OCI-LY7 (cell line): Measurements from ENCODE around the gene DMXL2. TPM values are rescaled to one million over a fixed set of nuclear protein-coding genes. Genes with fewer than 3 reads are reported as not detected.

Source experiments
- BruUV-seq: library from RNA; stranded (reverse); fragments of 400-500 nt; replicated peaks from 2 replicates; lab custom pipeline; 2021; lab: Mats Ljungman, UMichigan
- CTCF ChIA-PET: fragments of 300-600 bp; sonication (Branson Sonifier 250); formaldehyde crosslinking; loops from one replicate; lab custom pipeline; 2022; ENCODE audit warnings: antibody characterized with exemption; ENCODE audit not compliant: unreplicated experiment; lab: Charles Lee
- POLR2A ChIA-PET: fragments of 300-600 bp; sonication (Branson Sonifier 250); formaldehyde crosslinking; loops from one replicate; lab custom pipeline; 2022; ENCODE audit warnings: antibody characterized with exemption; lab: Charles Lee
- DNase-seq: peaks from one replicate; pipeline ENCODE4 v3.0.0-alpha.2; 2015; ENCODE audit warnings: low spot score
- H2AFZ ChIP-seq: fragments of 200-600 bp; sonication (generic), shearing (Covaris generic); 2 replicates; pipeline ENCODE4 v1.6.1; 2014; ENCODE audit warnings: mild to moderate bottlenecking, antibody characterized with exemption, low read length, moderate library complexity
- H3K27ac ChIP-seq: fragments of 200-600 bp; sonication (generic); 2 replicates; pipeline ENCODE4 v1.5.1; 2014; ENCODE audit warnings: mixed run types, low read depth, mild to moderate bottlenecking, moderate library complexity, low read length, inconsistent platforms; ENCODE audit not compliant: poor library complexity, severe bottlenecking
- H3K36me3 ChIP-seq: fragments of 200-600 bp; sonication (generic); 2 replicates; pipeline ENCODE4 v1.6.1; 2014; ENCODE audit warnings: mild to moderate bottlenecking, antibody characterized with exemption, low read length, moderate library complexity, mixed read lengths; ENCODE audit not compliant: insufficient read depth
- H3K4me1 ChIP-seq: fragments of 200-600 bp; sonication (generic); 2 replicates; pipeline ENCODE4 v1.5.1; 2014; ENCODE audit warnings: mild to moderate bottlenecking, low read length; ENCODE audit not compliant: insufficient read depth, poor library complexity, severe bottlenecking
- H3K4me2 ChIP-seq: fragments of 200-600 bp; sonication (generic); 2 replicates; pipeline ENCODE4 v1.6.1; 2014; ENCODE audit warnings: mild to moderate bottlenecking, low read length
- H3K4me3 ChIP-seq: fragments of 200-600 bp; sonication (generic); 2 replicates; pipeline ENCODE4 v1.5.1; 2014; ENCODE audit warnings: mild to moderate bottlenecking, low read depth, low read length; ENCODE audit not compliant: poor library complexity, severe bottlenecking
- H3K79me2 ChIP-seq: fragments of 200-600 bp; sonication (generic); 2 replicates; pipeline ENCODE4 v1.6.1; 2016; ENCODE audit warnings: low read depth, mild to moderate bottlenecking, low read length, moderate library complexity, mixed read lengths; ENCODE audit not compliant: insufficient read depth
- H3K9me2 ChIP-seq: fragments of 200-600 bp; sonication (generic); 2 replicates; pipeline ENCODE4 v1.6.1; 2016; ENCODE audit warnings: mild to moderate bottlenecking, low read length, mixed read lengths; ENCODE audit not compliant: insufficient read depth
- H3K9me3 ChIP-seq: fragments of 200-600 bp; sonication (generic); 2 replicates; pipeline ENCODE4 v1.6.1; 2014; ENCODE audit warnings: mild to moderate bottlenecking, mixed run types, low read length, mixed read lengths
- H4K20me1 ChIP-seq: fragments of 200-600 bp; sonication (generic); 2 replicates; pipeline ENCODE4 v1.6.1; 2014; ENCODE audit warnings: mild to moderate bottlenecking, antibody characterized with exemption, low read length, moderate library complexity, mixed read lengths; ENCODE audit not compliant: insufficient read depth
- EZH2phosphoT487 ChIP-seq: fragments of 200-600 bp; sonication (generic); IDR thresholded peaks from 2 replicates; pipeline ENCODE4 v1.6.1; 2018; ENCODE audit warnings: low read depth, borderline replicate concordance, mild to moderate bottlenecking, mixed run types, antibody characterized with exemption, low read length, moderate library complexity, mixed read lengths
- intact Hi-C: fragments of 100-400 bp; cut with micrococcal nuclease; formaldehyde crosslinking; loops from one replicate; pipeline ENCODE4 v1.10.0; 2022; ENCODE audit not compliant: unreplicated experiment
- total RNA-seq, 2 experiments: library from RNA; depleted of rRNA in 1 of 2; stranded (reverse); fragments of >200 nt in 1 of 2; shearing (Covaris generic) in 1 of 2; gene quantifications; 2 replicates each; pipeline ENCODE4 v1.2.3, GENCODE V29; 2014 to 2022
- TF ChIP-seq, protein P1 (sequence below): fragments of 200-600 bp; sonication (generic); conservative IDR thresholded peaks from 2 replicates; pipeline ENCODE4 v1.5.1; 2014; ENCODE audit warnings: mild to moderate bottlenecking, antibody characterized with exemption, low read length, moderate library complexity, mixed read lengths

The DMXL2 gene
- total RNA-seq, 2 experiments from 2014 or later, result 0.32 to 0.47 TPM

DNA sequence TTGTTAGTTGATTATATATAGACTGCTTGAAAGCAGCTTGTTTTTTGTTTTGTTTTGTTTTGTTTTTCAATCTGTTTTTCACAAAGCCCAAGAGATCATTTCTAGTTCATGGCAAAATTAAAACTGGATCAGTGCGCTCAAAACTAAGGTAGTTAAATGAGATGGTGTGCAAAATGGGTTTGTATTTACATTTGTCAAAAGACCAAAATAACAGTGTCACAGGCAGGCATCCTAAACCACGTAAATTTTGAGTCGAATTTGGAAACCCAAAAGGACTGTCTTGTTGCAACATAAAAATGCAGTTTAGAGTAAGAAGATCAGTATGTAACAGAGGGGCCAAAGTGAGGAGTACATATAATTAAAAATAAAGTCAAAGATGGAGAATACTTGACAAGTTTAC lies 2.4 kb downstream of the DMXL2 start:
- no peak overlapping the region for H3K4me2 ChIP-seq
- H4K20me1 ChIP-seq, result no peaks in the 10 kb centered on the region
- no peaks in the 10 kb centered on the region for H3K9me2 ChIP-seq

DNA sequence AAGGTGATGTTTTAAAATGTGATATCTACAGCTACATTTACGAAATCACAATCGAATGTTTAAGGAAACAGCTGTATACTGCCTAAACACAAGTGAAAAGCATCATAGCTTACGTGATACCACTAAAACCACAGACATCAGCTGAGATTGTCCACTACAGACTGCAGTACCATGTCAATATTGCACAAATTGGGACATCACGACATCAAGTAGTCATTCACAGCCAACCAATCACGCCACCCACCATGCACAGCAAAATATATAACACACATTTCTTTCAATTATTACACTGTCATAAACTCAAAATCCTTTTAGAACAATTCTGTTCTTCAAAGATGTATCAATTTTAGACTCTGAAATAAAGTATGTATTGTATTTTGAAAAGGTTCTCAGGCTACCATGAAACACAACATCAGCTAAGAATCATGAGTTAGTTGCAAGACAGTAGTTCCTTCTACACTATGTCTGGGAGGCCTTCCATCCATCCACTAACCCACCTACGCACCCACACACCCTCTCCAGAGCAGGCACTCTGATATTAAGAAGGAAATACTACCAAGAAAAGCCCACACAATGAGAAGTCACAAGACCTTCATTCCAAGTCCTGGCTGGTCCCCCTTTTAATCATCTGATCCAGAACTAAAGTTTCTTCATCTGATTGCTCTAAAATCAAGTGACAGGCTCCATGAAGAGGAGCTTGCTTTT lies 3.1 kb downstream of the DMXL2 start:
- H3K9me2 ChIP-seq, result no peaks in the 10 kb centered on the region
- intact Hi-C loops, result no loop called here
- H3K36me3 ChIP-seq, result no peaks in the 10 kb centered on the region
- H3K79me2 ChIP-seq, result no peaks in the 10 kb centered on the region
- no peak overlapping the region for H3K4me3 ChIP-seq
- no peaks in the 10 kb centered on the region for H3K9me3 ChIP-seq
- BruUV-seq, result no TSS peak
- no peak overlapping the region for H3K4me2 ChIP-seq
- H2AFZ ChIP-seq, result no peak overlapping the region
- no peaks in the 10 kb centered on the region for H3K4me1 ChIP-seq
- ChIA-PET POLR2A (interaction anchor here (0.5 to 1.7 kb wide), 2 partner anchors 9 to 1408 kb away, joined by 3 to 6 read pairs; no protein-coding TSS in a partner anchor), CTCF (no interaction called here)
- DNase-seq, result no peak
- TF ChIP-seq EZH2phosphoT487, result no peak
- no peaks in the 10 kb centered on the region for H4K20me1 ChIP-seq
- no peak overlapping the region for H3K27ac ChIP-seq

More for the DNA sequence above, 2.4 kb downstream of the DMXL2 start:
- Histone ChIP-seq H3K4me3 (no peak overlapping the region), H3K4me1 (no peaks in the 10 kb centered on the region), H3K27ac (no peak overlapping the region), H2AFZ (no peak overlapping the region), H3K79me2 (no peaks in the 10 kb centered on the region), H3K9me3 (no peaks in the 10 kb centered on the region), H3K36me3 (no peaks in the 10 kb centered on the region)
- TF ChIP-seq, protein P1, sequence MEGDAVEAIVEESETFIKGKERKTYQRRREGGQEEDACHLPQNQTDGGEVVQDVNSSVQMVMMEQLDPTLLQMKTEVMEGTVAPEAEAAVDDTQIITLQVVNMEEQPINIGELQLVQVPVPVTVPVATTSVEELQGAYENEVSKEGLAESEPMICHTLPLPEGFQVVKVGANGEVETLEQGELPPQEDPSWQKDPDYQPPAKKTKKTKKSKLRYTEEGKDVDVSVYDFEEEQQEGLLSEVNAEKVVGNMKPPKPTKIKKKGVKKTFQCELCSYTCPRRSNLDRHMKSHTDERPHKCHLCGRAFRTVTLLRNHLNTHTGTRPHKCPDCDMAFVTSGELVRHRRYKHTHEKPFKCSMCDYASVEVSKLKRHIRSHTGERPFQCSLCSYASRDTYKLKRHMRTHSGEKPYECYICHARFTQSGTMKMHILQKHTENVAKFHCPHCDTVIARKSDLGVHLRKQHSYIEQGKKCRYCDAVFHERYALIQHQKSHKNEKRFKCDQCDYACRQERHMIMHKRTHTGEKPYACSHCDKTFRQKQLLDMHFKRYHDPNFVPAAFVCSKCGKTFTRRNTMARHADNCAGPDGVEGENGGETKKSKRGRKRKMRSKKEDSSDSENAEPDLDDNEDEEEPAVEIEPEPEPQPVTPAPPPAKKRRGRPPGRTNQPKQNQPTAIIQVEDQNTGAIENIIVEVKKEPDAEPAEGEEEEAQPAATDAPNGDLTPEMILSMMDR, result no peak
- TF ChIP-seq EZH2phosphoT487, result no peak
- BruUV-seq, result no TSS peak
- ChIA-PET CTCF (no interaction called here), POLR2A (interaction anchor here (1.7 kb wide), 1 partner anchor 10 kb away, joined by 6 read pairs; no protein-coding TSS in a partner anchor)
- intact Hi-C loops, result no loop called here
- DNase-seq, result no peak

DNA sequence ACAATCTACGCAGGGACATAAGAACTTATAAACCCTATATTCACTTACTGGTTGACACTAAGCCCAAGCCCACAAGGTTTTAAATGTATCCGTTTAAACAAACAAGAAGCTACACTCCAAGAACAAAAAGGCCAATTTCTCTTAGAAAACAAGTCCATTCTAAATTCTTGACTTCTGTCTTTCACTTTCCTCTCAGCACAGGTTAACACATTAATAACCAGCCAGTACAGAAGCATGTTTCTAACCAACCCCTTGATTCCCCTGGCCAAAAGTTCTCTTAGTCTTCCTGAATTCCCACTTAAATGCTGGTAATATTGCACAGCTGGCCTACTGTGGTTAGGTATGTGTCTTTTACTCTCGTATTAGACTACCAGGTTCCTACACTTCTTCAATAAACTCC lies 4.7 kb downstream of the DMXL2 start:
- Histone ChIP-seq H3K4me1 (no peaks in the 10 kb centered on the region), H3K4me2 (no peak overlapping the region), H3K4me3 (no peak overlapping the region), H4K20me1 (no peaks in the 10 kb centered on the region), H3K79me2 (no peaks in the 10 kb centered on the region), H2AFZ (no peak overlapping the region), H3K9me2 (no peaks in the 10 kb centered on the region), H3K9me3 (no peaks in the 10 kb centered on the region), H3K27ac (no peak overlapping the region), H3K36me3 (no peaks in the 10 kb centered on the region)
- TF ChIP-seq, protein P1, result no peak
- TF ChIP-seq EZH2phosphoT487, result no peak
- no peak for DNase-seq
- ChIA-PET CTCF (no interaction called here), POLR2A (no interaction called here)
- BruUV-seq, result no TSS peak
- intact Hi-C loops, result no loop called here
